ENCODE results near the gene NACC2. TPM values are rescaled to one million over a fixed set of nuclear protein-coding genes. Genes with fewer than 3 reads are reported as not detected.

Gene NACC2
- total RNA-seq, 1 donor from 2014 or later, result 34.0 TPM

- Mint-ChIP-seq H3K4me3 (ENCODE audit: unreplicated experiment) (no peak overlapping the region), H3K27me3 (ENCODE audit: low read depth, unreplicated experiment) (no peaks in the 10 kb centered on the region), H3K4me1 (ENCODE audit: low read depth, unreplicated experiment) (peaks cover 18% of the 10 kb centered on the region), H3K9me3 (ENCODE audit: unreplicated experiment) (no peaks in the 10 kb centered on the region), H3K27ac (ENCODE audit: unreplicated experiment) (peak overlapping the region; percentile 34), H3K36me3 (ENCODE audit: low read depth, unreplicated experiment) (peaks cover 5% of the 10 kb centered on the region)
- Histone ChIP-seq H4K20me1 (ENCODE audit: insufficient read depth, low read length) (peaks cover 5% of the 10 kb centered on the region), H3K36me3 (ENCODE audit: insufficient read depth, low read length) (no peaks in the 10 kb centered on the region), H3K9me3 (ENCODE audit: insufficient read depth, low read depth, low read length) (no peaks in the 10 kb centered on the region), H3K4me2 (ENCODE audit: low read length) (peak overlapping the region; percentile 83), H3K9ac (ENCODE audit: low read length) (peak overlapping the region; percentile 2), H3K27ac (ENCODE audit: low read depth, low read length) (peak overlapping the region; percentile 6), H3K79me2 (ENCODE audit: insufficient read depth, low read length) (no peaks in the 10 kb centered on the region), H2AFZ (ENCODE audit: low read depth, low read length) (peak overlapping the region; percentile 41), H3K27me3 (ENCODE audit: insufficient read depth, low read length) (no peaks in the 10 kb centered on the region), H3K4me3 (ENCODE audit: insufficient read depth, low read depth, low read length) (peak overlapping the region; percentile 23), H3K4me1 (ENCODE audit: insufficient read depth, low read length) (peaks cover 23% of the 10 kb centered on the region)
- no peak for FAIRE-seq
- peak; percentile 74 for DNase-seq (ENCODE audit: low read depth)
- TF ChIP-seq EZH2 (IDR thresholded peaks at IDR 0.05; ENCODE audit: insufficient read depth, low read length), result no peak
- TF ChIP-seq CTCF (IDR thresholded peaks at IDR 0.05; ENCODE audit: insufficient read depth, low read depth, low read length), result no peak
These were observed 14.4 kb upstream of the NACC2 start for GRCh38 chr9:136109351-136110081.

- Histone ChIP-seq H2AFZ (ENCODE audit: low read depth, low read length) (no peak overlapping the region), H4K20me1 (ENCODE audit: insufficient read depth, low read length) (no peaks in the 10 kb centered on the region), H3K9me3 (ENCODE audit: insufficient read depth, low read depth, low read length) (no peaks in the 10 kb centered on the region), H3K36me3 (ENCODE audit: insufficient read depth, low read length) (no peaks in the 10 kb centered on the region), H3K79me2 (ENCODE audit: insufficient read depth, low read length) (no peaks in the 10 kb centered on the region), H3K27me3 (ENCODE audit: insufficient read depth, low read length) (no peaks in the 10 kb centered on the region), H3K27ac (ENCODE audit: low read depth, low read length) (no peak overlapping the region), H3K9ac (ENCODE audit: low read length) (no peak overlapping the region), H3K4me1 (ENCODE audit: insufficient read depth, low read length) (peaks cover 23% of the 10 kb centered on the region), H3K4me3 (ENCODE audit: insufficient read depth, low read depth, low read length) (no peak overlapping the region), H3K4me2 (ENCODE audit: low read length) (peak overlapping the region; percentile 83)
- peaks cover 18% of the 10 kb centered on the region for H3K4me1 Mint-ChIP-seq (ENCODE audit: low read depth, unreplicated experiment)
- peaks cover 4% of the 10 kb centered on the region for H3K36me3 Mint-ChIP-seq (ENCODE audit: low read depth, unreplicated experiment)
- no peaks in the 10 kb centered on the region for H3K9me3 Mint-ChIP-seq (ENCODE audit: unreplicated experiment)
- TF ChIP-seq EZH2 (IDR thresholded peaks at IDR 0.05; ENCODE audit: insufficient read depth, low read length) (no peak), CTCF (IDR thresholded peaks at IDR 0.05; ENCODE audit: insufficient read depth, low read depth, low read length) (no peak)
- H3K27me3 Mint-ChIP-seq (ENCODE audit: low read depth, unreplicated experiment), result peaks cover 2% of the 10 kb centered on the region
- H3K4me3 Mint-ChIP-seq (ENCODE audit: unreplicated experiment), result no peak overlapping the region
- H3K27ac Mint-ChIP-seq (ENCODE audit: unreplicated experiment), result peak overlapping the region; percentile 62
- DNase-seq (ENCODE audit: low read depth) (no peak), FAIRE-seq (no peak)
These were observed 13.7 kb upstream of the NACC2 start for GRCh38 chr9:136108648-136109266.

Measured in astrocyte (in vitro differentiated cells and primary cell).